NCI-H146 treated with DMSO at 0.1 percent for 48 hours (cell line): ENCODE results near the gene PLIN5.
"Not testable (repeated sequence)": the region's sequence is repeated elsewhere in the genome, so short reads cannot be mapped to it uniquely, and the experiment has no call there.

Experiments
- DNase-seq: peaks from one replicate; lab custom pipeline; 2025; ENCODE audit not compliant: unreplicated experiment; lab: John Stamatoyannopoulos, UW

The PLIN5 gene

GRCh38 chr19:4547303-4548237, 12.5 kb upstream of the PLIN5 start:
- DNase-seq, result no peak

- no peak for DNase-seq
Measured at GRCh38 chr19:4543842-4544647, 9.0 kb upstream of the PLIN5 start.

DNA sequence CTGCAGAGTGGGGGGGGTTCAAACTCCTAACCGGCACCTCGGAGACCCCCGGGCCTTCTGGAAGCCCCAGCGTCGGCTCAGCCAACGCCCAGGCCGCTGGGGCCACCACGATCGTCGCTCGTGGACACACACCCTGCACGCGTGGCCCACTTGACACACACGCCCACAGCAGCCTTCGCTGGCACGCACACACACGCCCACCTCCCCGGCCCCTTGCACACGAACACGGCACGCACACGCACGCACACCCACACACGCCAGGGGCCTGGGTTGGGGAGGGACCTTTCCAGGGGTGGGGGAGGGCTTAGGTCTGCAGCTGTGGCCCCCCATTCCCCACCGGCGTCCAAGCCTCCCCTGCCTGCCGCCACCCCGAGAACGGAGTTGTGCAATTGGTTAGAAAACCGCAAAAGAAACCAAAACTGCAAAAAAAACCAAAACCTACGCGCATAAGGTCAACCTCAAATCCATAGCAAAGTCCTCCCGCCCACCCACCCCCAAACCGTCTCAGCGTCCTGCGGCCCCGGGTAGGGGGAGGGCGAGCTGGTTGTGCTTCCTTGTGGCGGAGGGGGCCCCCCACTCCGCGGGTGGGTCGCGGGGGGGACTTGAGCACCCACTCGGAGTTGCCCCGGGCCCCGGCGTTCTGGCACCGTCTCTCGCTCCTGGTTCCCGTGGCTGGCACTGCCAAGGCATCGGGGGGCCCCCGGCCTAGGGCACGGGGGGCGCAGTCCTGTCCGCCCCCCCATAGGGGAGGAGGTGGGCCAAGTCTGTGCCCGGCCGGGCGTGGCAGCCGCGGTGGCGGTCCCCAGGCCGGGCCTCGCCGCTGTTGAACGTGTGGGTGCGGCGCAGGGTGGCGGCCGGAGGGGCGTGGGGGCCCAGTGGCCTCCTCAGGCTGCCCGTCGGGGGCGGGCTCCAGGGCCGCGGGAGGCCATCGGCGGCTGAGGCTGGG, 8.1 kb upstream of the PLIN5 start:
- DNase-seq, result no peak

DNA sequence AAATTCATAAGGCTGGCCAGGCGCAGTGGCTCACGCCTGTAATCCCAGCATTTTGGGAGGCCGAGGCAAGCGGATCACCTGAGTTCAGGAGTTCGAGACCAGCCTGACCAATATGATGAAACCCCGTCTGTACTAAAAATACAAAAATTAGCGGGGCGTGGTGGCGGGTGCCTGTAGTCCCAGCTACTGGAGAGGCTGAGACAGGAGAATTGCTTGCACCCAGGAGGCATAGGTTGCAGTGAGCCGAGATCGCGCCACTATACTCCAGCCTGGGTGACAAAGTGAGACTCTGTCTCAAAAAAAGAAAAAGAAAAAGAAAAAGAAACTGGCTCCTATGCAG, 6.8 kb upstream of the PLIN5 start:
- DNase-seq, result not testable (repeated sequence)

GRCh38 chr19:4541114-4541805, 6.2 kb upstream of the PLIN5 start:
- no peak for DNase-seq

DNA sequence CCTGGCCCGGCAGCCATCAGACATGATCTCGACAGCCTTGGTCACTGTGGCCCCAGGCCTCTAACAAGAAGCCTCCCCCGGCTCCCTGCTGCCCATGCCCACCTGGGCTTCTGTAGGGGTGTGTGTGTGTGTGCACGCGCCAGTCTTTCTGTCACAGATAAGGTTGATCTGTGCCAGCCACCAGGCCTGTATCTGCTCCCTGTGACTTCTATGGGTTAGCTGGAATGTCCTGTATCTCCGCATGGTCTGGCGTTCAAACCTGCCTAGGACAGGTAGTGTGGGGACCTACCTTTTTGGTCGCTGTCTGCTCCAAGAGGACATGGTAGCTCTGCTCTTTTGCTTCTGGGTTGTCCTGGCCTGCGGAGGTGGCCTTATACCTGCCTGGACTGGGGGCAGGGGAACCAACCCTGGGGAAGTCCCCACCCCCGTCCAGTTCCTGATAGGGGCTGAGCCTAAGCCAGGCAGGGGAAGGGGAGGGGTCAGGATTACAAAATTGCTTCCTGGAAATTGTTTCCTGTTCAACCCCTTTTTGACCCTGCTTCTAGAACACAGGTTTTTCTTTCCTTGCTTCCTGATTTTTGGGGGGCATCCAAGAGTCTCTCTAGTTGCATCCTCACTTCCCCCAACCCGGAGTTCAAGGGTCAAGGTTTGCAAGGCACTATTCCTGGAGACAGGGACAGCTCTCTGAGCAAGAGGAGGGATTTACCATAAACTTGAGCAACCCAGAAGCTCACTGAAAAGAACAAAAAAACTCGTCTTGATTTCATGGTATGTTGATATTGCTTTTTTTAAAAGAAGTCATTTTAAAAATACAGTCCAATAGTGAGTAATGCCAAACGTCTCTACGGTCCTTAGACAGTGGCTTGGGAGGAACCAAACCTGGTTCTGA, 4.9 kb upstream of the PLIN5 start, which contains the start of gene LRG1:
Gene LRG1 (minus strand): TSS at position 344 of the 889 bp plus-strand sequence. CDS start 23 bp downstream, at position 321.
- no peak for DNase-seq

- DNase-seq, result no peak
Measured at GRCh38 chr19:4539169-4539692, 4.2 kb upstream of the PLIN5 start.

DNA sequence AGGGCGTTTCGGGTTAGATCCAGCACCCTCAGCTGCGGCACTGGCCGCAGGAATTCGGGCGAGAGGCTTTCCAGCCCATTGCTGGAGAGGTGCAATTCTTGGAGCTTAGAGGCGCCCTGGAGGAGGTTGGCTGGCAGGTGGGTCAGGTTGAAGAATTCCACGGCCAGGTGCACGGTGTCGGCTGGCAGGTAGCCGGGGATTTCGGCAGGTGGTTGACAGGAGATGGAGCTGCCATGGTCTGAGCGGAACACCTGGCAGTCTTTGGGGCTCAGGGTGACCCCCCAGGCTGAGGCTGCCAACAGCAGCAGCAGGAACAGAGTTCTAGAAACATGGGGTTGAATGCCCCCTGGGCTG, 3.6 kb upstream of the PLIN5 start:
- DNase-seq, result no peak

GRCh38 chr19:4537953-4538600, 3.1 kb upstream of the PLIN5 start:
- no peak for DNase-seq

GRCh38 chr19:4536798-4537197, 1.8 kb upstream of the PLIN5 start:
- no peak for DNase-seq

DNA sequence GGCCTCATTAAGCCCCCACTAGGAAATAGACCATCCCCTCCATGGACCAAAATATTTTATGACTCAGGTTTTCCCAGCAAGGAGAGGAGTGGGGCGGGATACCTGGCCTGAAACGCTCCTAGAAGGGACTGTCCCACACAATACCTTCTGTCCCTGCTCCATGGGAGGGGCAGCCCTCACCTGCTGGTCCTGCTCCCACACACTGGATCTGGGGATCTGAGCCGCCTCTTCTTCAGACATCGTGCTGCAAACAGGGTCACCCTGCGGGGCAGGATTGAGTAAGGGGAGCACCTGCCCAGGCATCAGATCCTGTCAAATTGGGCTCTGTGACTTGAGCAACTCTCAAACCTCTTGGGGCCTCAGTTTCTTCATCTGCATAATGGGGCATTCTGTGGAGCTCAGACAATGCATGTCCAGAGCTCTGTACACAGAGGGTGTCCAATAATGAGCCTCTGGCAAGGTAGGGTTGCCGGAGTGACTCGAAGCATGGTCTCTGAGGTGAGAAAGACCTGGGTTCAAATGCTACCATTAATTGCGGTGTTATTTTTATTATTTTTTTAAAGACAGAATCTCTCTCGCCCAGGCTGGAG, 1.1 kb downstream of the PLIN5 start:
- DNase-seq, result no peak

GRCh38 chr19:4533334-4533733, 1.7 kb downstream of the PLIN5 start:
- no peak for DNase-seq

GRCh38 chr19:4531562-4532165, 3.4 kb downstream of the PLIN5 start:
- DNase-seq, result no peak

DNA sequence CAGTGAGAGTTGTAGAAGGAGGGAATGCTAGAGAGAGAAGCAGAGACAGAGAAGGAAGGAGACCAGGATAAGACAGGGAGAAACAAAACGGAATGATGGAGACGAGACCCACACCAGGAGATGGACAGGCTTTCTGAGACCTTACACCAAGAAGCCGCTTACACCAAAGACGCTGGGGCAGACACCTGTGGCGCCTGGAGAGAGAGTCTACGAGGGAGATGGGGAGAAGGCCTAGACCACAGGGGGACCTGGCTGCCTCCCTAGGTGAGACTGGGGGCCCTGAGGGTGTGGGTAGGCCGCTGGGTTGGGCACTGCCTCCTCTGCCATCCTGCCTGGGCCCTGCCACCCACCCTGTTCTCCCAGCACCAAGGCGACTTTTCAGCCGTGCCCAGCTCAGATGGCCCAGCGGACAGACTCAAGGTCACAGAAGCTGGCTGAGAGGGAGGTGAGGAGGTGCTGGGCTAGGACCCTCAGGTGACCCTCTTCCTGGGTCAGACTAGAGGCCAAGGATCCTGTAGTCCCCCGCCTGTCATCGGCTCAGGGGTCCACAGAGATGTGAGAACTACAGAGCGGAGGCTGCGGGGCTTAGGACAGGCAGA, 5.0 kb downstream of the PLIN5 start:
- DNase-seq, result no peak

DNA sequence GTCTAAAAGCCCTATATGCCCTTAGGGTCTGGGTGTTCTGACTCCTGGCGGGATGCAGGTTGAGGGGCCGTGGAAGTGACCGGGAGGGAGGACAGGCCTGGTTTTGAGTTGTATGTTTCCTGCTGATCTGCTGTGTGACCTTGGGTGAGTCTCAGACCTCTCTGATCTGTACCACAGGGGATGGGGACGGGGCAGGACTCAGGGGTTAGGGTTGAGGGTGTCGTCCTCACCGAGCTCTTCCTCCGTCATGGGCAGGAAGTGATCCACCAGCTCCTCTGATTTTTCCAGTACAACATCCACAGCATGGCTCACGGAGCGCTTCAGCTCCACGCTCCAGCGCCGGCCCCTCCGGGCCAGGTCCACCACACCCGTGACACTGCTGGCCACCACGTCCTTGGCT, 6.2 kb downstream of the PLIN5 start:
- no peak for DNase-seq

DNA sequence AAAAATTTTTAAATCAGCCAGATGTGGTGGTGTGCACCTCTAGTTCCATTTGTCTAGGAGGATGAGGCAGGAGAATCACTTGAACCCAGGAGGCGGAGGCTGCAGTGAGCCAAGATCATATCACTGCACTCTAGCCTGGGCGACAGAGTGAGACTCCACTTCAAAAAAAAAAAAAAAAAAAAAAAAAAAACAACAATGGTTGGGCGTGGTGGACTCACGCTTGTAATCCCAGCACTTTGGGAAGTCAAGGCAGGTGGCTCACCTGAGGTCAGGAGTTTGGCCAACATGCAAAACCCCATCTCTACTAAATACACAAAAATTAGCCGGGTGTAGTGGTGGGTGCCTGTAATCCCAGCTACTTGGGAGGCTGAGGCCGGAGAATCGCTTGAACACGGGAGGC, 7.6 kb downstream of the PLIN5 start:
- not testable (repeated sequence) for DNase-seq

- no peak for DNase-seq
Measured at GRCh38 chr19:4525563-4526002, 9.4 kb downstream of the PLIN5 start.
